Measurements from ENCODE around the gene TXNRD2.

TXNRD2 gene

GRCh38 chr22:19892257-19892879 is 49.2 kb downstream of the TXNRD2 start:
- TF ChIP-seq, protein P1, sequence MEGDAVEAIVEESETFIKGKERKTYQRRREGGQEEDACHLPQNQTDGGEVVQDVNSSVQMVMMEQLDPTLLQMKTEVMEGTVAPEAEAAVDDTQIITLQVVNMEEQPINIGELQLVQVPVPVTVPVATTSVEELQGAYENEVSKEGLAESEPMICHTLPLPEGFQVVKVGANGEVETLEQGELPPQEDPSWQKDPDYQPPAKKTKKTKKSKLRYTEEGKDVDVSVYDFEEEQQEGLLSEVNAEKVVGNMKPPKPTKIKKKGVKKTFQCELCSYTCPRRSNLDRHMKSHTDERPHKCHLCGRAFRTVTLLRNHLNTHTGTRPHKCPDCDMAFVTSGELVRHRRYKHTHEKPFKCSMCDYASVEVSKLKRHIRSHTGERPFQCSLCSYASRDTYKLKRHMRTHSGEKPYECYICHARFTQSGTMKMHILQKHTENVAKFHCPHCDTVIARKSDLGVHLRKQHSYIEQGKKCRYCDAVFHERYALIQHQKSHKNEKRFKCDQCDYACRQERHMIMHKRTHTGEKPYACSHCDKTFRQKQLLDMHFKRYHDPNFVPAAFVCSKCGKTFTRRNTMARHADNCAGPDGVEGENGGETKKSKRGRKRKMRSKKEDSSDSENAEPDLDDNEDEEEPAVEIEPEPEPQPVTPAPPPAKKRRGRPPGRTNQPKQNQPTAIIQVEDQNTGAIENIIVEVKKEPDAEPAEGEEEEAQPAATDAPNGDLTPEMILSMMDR (IDR thresholded peaks at IDR 0.05; ENCODE audit: borderline replicate concordance, control extremely low read depth, extremely low read depth, insufficient read depth, missing control alignments): no peak
- in situ Hi-C loops (cut with MboI; ENCODE audit: low sequenced_read_pairs, unreplicated experiment): no loop called here
- peak; percentile 80 for DNase-seq (ENCODE audit: low spot score)

DNA sequence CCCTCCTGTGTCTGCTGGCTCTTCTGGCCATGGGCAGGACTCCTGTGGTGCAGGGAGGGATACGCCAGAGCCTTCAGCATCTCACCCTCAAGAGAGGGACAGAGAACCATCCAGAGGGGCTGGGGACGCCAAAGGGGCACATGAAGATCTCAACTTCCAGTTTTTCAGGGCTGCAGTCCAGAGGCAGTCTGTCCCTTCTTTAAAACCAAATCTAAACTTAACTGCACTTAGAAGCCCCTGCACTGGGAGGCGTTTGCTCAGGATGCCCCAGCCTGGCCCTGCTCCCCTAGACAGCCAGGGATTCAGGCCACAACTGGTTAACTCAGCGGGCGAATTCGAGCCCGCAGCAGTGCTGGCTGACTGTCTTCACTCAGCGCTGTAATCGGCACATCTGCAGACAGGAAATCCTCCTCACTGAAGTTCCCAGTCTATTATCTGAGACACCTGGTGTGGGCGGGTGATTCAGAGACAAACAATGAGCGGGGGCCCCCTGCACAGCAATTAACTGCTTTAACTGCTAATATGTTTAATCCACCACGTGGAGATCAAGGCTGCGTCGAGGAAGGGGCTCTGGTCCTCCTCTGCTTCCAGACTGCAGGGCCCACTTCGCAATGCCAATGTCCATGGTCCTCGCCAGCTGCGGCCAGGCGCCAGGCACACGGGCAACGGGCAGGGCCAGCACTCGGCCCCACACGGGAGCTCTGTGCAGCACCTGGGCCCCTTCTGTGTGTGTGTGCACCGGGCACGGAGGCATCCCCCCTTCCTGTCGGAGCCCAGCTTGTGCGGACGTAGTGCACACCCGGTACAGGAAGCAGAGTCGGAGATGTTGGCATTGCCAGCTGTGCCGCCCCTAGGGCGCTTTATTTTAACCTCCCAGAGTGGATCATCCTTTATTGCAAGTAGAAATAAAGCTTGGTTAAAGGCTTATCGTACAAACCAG is 50.0 kb downstream of the TXNRD2 start:
- peak; percentile 91 for DNase-seq (ENCODE audit: low spot score)
- in situ Hi-C loops (cut with MboI; ENCODE audit: low sequenced_read_pairs, unreplicated experiment): no loop called here
- TF ChIP-seq, protein P1 (IDR thresholded peaks at IDR 0.05; ENCODE audit: borderline replicate concordance, control extremely low read depth, extremely low read depth, insufficient read depth, missing control alignments): no peak

DNA sequence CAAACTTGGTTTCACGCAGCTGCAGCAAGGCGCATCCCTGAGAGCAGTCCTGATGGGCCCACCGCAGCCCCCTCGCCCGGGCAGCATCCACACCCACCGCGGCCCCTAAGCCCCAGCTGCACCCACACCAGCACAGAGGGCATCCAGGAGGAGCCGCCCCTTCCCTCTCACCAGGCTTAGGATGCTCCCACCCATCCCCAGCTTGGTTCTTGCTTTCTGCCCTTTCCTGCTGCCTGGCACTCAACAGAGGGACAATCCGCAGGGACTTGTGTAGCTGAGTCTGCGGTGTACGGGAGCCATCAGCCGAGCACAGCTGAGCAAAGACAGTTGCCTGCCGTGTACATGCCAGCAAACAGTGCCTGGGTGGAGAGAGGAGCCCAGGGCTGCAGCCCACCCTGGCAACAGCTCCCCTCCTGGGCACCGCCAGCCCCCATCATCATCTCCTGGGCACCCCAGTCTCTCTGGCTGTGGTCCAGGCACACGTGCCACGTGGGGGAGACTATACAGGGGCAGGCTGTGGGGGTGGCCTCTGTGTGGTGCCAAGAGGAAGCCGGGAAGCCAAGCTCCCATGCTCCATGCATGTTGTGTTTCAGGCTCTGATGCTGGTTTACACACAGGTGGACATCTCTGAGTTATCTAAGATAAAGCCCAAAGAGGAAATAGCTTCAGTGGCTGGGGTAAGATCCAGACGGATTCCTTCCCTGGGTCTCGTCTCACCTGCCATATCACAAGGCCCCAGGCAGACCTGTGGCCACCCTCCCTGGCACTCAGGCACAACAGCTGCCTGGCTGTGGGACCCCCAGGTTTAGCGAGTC is 50.9 kb downstream of the TXNRD2 start:
- DNase-seq (ENCODE audit: low spot score): no peak
- TF ChIP-seq, protein P1 (IDR thresholded peaks at IDR 0.05; ENCODE audit: borderline replicate concordance, control extremely low read depth, extremely low read depth, insufficient read depth, missing control alignments): no peak
- in situ Hi-C loops (cut with MboI; ENCODE audit: low sequenced_read_pairs, unreplicated experiment): no loop called here

DNA sequence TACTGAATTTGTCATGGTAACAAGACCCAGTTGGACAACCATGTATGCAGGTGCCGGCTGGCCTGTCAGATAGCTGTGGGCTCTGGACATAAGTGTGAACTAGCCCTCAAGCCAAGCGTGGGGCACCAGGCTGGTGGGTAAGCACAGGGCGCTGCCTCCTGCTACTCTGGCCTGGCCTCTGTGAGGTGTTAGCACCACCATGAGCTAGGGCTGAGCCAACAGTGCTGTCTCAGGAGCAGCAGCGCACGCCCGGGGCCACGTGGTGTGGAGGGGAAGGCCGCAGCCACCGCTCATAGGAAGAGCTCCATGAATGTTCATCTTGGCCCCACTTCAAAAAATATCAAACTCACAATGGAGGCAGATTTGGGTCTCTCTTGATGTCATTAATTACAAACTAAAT is 51.7 kb downstream of the TXNRD2 start:
- TF ChIP-seq, protein P1 (IDR thresholded peaks at IDR 0.05; ENCODE audit: borderline replicate concordance, control extremely low read depth, extremely low read depth, insufficient read depth, missing control alignments): no peak
- no peak for DNase-seq (ENCODE audit: low spot score)
- in situ Hi-C loops (cut with MboI; ENCODE audit: low sequenced_read_pairs, unreplicated experiment): no loop called here

GRCh38 chr22:19888131-19888746 is 53.4 kb downstream of the TXNRD2 start:
- DNase-seq (ENCODE audit: low spot score): no peak
- in situ Hi-C loops (cut with MboI; ENCODE audit: low sequenced_read_pairs, unreplicated experiment): no loop called here
- TF ChIP-seq, protein P1 (IDR thresholded peaks at IDR 0.05; ENCODE audit: borderline replicate concordance, control extremely low read depth, extremely low read depth, insufficient read depth, missing control alignments): no peak
